ENCODE results near the gene CFAP54. TPM values are rescaled to one million over a fixed set of nuclear protein-coding genes. Genes with fewer than 3 reads are reported as not detected.

CFAP54 gene
- total RNA-seq, 1 experiment from 2014 or later = 0.64 TPM

- no peaks in the 10 kb centered on the region for H3K4me1 ChIP-seq (ENCODE audit: control insufficient read depth, insufficient read depth, low read length)
- peaks cover 2% of the 10 kb centered on the region; the same call in 1 of the 2 replicates for H3K27me3 ChIP-seq (ENCODE audit: control insufficient read depth, insufficient read depth, low read length)
- H3K27ac ChIP-seq (ENCODE audit: low read length) = no peak overlapping the region
- in situ Hi-C loops (cut with HindIII; ENCODE audit: low pct_unique_long_range_greater_than_20kb, low sequenced_read_pairs) = no loop called here
- H3K36me3 ChIP-seq (ENCODE audit: control insufficient read depth, insufficient read depth, low read length) = no peaks in the 10 kb centered on the region
- intact Hi-C loops (cut with micrococcal nuclease; ENCODE audit: unreplicated experiment) = no loop called here
- DNase-seq (ENCODE audit: low read depth, low spot score) (no peak), ATAC-seq (no peak)
- ChIA-PET POLR2A (no interaction called here), CTCF (no interaction called here)
- TF ChIP-seq TCF7L2 (IDR thresholded peaks at IDR 0.05; ENCODE audit: low read depth, low read length) = no peak
- no peak for TF ChIP-seq CTCF (IDR thresholded peaks at IDR 0.05)
- TF ChIP-seq POLR2AphosphoS5 (IDR thresholded peaks at IDR 0.05; ENCODE audit: low read depth, low read length) = no peak
- TF ChIP-seq REST (IDR thresholded peaks at IDR 0.05; ENCODE audit: insufficient read depth in 1 of 2, low read depth in 2 of 2, low read length in 1 of 2) = no peak
- no peak for TF ChIP-seq SIN3A (IDR thresholded peaks at IDR 0.05; ENCODE audit: borderline replicate concordance, insufficient read depth, low read depth, low read length)
- no peaks in the 10 kb centered on the region for H3K9me3 ChIP-seq (ENCODE audit: control insufficient read depth, insufficient read depth, low read depth, low read length)
- no TSS peak for BruUV-seq (replicated peaks)
- H3K4me3 ChIP-seq (ENCODE audit: low read depth in 2 of 2, low read length in 2 of 2) = no peak overlapping the region
Measured at GRCh38 chr12:96606134-96606533, 116.8 kb downstream of the CFAP54 start.

GRCh38 chr12:96606644-96607043 is 117.3 kb downstream of the CFAP54 start:
- intact Hi-C loops (cut with micrococcal nuclease; ENCODE audit: unreplicated experiment) = no loop called here
- H3K9me3 ChIP-seq (ENCODE audit: control insufficient read depth, insufficient read depth, low read depth, low read length) = no peaks in the 10 kb centered on the region
- no peaks in the 10 kb centered on the region for H3K4me1 ChIP-seq (ENCODE audit: control insufficient read depth, insufficient read depth, low read length)
- CTCF ChIA-PET = no interaction called here
- DNase-seq (ENCODE audit: low read depth, low spot score) = no peak
- H3K4me3 ChIP-seq (ENCODE audit: low read depth in 2 of 2, low read length in 2 of 2) = no peak overlapping the region
- peaks cover 2% of the 10 kb centered on the region; the same call in 1 of the 2 replicates for H3K27me3 ChIP-seq (ENCODE audit: control insufficient read depth, insufficient read depth, low read length)
- POLR2A ChIA-PET = no interaction called here
- no peak for TF ChIP-seq TCF7L2 (IDR thresholded peaks at IDR 0.05; ENCODE audit: low read depth, low read length)
- no peak for TF ChIP-seq CTCF (IDR thresholded peaks at IDR 0.05)
- no peak for TF ChIP-seq REST (IDR thresholded peaks at IDR 0.05; ENCODE audit: insufficient read depth in 1 of 2, low read depth in 2 of 2, low read length in 1 of 2)
- no peak for TF ChIP-seq SIN3A (IDR thresholded peaks at IDR 0.05; ENCODE audit: borderline replicate concordance, insufficient read depth, low read depth, low read length)
- no peak for TF ChIP-seq POLR2AphosphoS5 (IDR thresholded peaks at IDR 0.05; ENCODE audit: low read depth, low read length)
- no peaks in the 10 kb centered on the region for H3K36me3 ChIP-seq (ENCODE audit: control insufficient read depth, insufficient read depth, low read length)
- H3K27ac ChIP-seq (ENCODE audit: low read length) = no peak overlapping the region
- no TSS peak for BruUV-seq (replicated peaks)
- in situ Hi-C loops (cut with HindIII; ENCODE audit: low pct_unique_long_range_greater_than_20kb, low sequenced_read_pairs) = no loop called here
- no peak for ATAC-seq
